ENCODE data around the gene DENND1A. TPM values are rescaled to one million over a fixed set of nuclear protein-coding genes. Genes with fewer than 3 reads are reported as not detected.

DENND1A gene
- total RNA-seq, 1 donor from 2014 or later = 37.3 TPM

DNA sequence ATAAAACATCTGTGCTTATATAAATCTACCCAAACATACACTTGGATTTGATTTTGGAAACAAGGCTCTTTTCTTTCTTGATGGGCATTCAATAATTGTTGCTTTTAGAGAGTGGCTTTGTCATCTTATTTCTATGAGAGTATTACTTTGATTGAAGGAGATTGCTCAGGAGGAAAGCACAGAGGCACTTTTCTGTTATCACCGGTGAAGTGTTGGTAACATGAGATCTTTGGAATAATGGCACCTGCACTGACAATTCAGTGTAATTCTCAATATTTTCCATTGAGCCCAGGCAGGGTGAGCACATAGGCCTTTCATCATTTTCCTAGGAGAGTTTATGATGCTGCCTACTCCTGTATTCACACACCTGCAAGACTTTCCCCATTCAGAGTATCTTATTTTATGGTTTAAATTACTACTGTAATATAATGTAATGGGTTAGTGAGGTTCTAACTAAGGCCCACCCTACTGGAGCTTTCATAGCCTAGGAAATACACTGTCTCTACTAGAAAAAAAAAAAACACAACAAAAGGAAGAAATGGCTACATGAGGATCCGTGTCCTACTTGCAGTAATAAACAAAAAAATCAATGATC is 244.3 kb downstream of the DENND1A start:
- H3K9me3 ChIP-seq = no peaks in the 10 kb centered on the region
- TF ChIP-seq, protein P1, sequence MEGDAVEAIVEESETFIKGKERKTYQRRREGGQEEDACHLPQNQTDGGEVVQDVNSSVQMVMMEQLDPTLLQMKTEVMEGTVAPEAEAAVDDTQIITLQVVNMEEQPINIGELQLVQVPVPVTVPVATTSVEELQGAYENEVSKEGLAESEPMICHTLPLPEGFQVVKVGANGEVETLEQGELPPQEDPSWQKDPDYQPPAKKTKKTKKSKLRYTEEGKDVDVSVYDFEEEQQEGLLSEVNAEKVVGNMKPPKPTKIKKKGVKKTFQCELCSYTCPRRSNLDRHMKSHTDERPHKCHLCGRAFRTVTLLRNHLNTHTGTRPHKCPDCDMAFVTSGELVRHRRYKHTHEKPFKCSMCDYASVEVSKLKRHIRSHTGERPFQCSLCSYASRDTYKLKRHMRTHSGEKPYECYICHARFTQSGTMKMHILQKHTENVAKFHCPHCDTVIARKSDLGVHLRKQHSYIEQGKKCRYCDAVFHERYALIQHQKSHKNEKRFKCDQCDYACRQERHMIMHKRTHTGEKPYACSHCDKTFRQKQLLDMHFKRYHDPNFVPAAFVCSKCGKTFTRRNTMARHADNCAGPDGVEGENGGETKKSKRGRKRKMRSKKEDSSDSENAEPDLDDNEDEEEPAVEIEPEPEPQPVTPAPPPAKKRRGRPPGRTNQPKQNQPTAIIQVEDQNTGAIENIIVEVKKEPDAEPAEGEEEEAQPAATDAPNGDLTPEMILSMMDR (IDR thresholded peaks at IDR 0.05) = no peak
- intact Hi-C loops (cut with DNase I) = no loop called here
- H3K27ac ChIP-seq = no peak overlapping the region
- no peaks in the 10 kb centered on the region for H3K27me3 ChIP-seq
- H3K4me3 ChIP-seq = no peak overlapping the region
- no peak for DNase-seq (ENCODE audit: low spot score in 2 of 2)
- no peaks in the 10 kb centered on the region for H3K4me1 ChIP-seq
- no peaks in the 10 kb centered on the region for H3K36me3 ChIP-seq

DNA sequence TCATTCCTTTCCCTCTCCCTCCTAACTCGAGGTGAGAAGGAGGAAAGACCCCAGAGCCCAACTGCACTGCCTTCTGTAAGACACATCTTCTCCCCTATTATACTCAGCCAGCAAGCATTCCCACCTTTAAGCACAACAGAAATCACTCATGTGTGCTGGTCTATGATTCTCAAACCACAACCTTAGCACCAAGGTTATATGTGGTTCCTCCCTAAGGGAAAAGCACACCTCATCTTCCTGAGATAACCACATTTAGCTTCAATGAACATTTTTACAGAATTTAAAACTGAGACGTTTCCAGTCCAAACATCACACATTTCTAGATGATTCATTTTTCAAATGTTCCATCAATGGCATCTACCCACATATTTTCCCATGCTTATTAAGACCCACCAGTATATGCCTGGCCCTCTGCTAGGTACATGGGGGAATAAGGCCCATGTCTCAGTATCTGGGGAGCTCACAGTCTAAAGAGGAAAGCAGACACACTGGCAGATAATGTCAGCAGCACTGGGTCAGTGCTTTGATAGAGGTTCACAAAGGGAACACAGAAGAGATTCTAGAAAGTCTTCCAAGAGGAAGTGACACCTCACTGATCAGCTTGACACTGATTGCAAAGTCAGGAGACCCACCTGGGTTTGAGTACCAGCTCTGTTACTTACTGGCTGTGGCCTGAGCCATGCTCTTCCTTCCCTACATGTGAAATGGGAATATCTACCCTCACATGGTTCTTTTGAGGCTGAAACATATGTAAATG is 245.4 kb downstream of the DENND1A start:
- H3K27ac ChIP-seq = no peak overlapping the region
- no peaks in the 10 kb centered on the region for H3K36me3 ChIP-seq
- H3K27me3 ChIP-seq = no peaks in the 10 kb centered on the region
- no peaks in the 10 kb centered on the region for H3K9me3 ChIP-seq
- DNase-seq (ENCODE audit: low spot score in 2 of 2) = no peak
- intact Hi-C loops (cut with DNase I) = no loop called here
- H3K4me3 ChIP-seq = no peak overlapping the region
- H3K4me1 ChIP-seq = no peaks in the 10 kb centered on the region
- TF ChIP-seq, protein P1 (IDR thresholded peaks at IDR 0.05) = no peak

DNA sequence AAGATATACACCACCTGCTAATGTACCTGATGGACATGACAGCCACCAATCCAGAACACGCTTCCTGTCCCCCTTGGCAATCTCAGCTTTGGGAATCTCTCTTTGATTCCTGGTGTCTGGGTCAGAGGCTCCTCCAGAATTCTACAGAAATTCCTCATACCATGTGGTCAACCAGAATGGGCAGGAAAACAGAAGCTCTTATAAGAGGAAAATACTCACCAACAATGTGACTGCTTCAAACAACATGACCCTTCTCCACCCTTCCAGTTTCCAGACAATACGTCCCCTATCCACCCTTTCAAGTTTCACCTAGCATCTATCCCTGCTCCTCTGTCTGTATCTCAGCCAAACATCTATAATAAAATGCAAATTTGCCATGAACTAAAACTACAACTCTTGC is 247.2 kb downstream of the DENND1A start:
- no peak for DNase-seq (ENCODE audit: low spot score in 2 of 2)
- TF ChIP-seq, protein P1 (IDR thresholded peaks at IDR 0.05) = no peak
- H3K9me3 ChIP-seq = no peaks in the 10 kb centered on the region
- H3K27me3 ChIP-seq = no peaks in the 10 kb centered on the region
- H3K4me3 ChIP-seq = no peak overlapping the region
- H3K36me3 ChIP-seq = no peaks in the 10 kb centered on the region
- intact Hi-C loops (cut with DNase I) = no loop called here
- no peak overlapping the region for H3K27ac ChIP-seq
- peaks cover 0 to 3% of the 10 kb centered on the region in 2 donors for H3K4me1 ChIP-seq

DNA sequence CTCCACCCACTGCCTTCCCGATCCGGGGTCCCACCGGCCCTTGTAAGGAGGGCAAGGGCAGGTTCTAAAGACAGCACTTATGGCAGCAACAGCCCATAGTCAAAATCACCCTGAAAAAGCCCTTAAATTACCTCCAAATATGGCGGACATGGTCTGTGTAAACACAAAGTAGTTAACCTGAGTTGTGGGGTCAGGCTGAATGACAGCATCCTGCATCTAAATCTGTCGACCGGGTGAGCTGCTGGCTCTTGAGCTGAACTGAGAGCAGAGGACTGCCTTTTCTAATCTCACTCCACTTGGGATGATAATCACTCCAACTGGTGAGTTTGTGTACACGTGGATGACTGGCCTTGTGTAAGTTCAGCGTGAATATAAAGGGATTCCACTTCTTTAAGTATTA is 249.6 kb downstream of the DENND1A start:
- TF ChIP-seq, protein P1 (IDR thresholded peaks at IDR 0.05) = no peak
- no peak overlapping the region for H3K27ac ChIP-seq
- peaks cover 0 to 5% of the 10 kb centered on the region in 2 donors for H3K36me3 ChIP-seq
- no peaks in the 10 kb centered on the region for H3K27me3 ChIP-seq
- peaks cover 0 to 3% of the 10 kb centered on the region in 2 donors for H3K4me1 ChIP-seq
- intact Hi-C loops (cut with DNase I) = no loop called here
- no peak overlapping the region for H3K4me3 ChIP-seq
- DNase-seq (ENCODE audit: low spot score in 2 of 2) = no peak
- no peaks in the 10 kb centered on the region for H3K9me3 ChIP-seq

DNA sequence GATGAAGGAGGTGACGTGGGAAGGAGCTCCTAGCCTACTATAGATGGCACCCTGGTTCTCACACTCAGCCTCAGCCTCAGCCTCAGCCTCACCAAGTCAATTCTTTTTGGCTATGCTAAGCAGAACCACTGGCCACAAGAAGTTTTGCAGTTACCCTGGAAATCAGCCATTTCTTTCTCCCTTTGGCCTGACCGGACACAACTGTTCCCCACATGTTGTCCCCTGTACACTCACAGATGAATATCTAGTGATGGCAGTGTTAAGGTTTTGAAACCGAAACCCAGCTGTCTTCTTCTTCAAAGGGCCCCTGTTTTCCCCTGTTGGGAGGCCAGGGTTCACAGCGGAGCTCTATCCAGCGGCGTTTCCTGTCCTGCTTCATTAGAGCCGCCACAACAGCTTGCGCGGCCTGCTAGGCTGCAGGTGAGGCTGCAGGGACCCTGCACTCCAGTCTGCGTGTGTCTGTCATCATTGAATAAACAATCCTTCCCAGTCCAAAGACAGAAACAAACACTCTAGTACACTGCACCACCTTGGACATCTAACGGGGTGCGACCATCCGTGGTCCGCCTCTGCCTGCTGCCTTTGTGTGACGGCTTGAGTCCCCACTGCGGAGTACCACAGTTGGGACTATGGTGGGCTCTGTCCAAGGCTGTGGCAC is 250.5 kb downstream of the DENND1A start:
- TF ChIP-seq, protein P1 (IDR thresholded peaks at IDR 0.05) = no peak
- H3K4me1 ChIP-seq = peaks cover 0 to 3% of the 10 kb centered on the region in 2 donors
- no peak for DNase-seq (ENCODE audit: low spot score in 2 of 2)
- H3K9me3 ChIP-seq = no peaks in the 10 kb centered on the region
- H3K27ac ChIP-seq = no peak overlapping the region
- intact Hi-C loops (cut with DNase I) = no loop called here
- no peaks in the 10 kb centered on the region for H3K27me3 ChIP-seq
- peaks cover 0 to 5% of the 10 kb centered on the region in 2 donors for H3K36me3 ChIP-seq
- no peak overlapping the region for H3K4me3 ChIP-seq

All from ascending aorta (tissue), 2 donors.